Measurements from ENCODE around the gene KCNK5. TPM values are rescaled to one million over a fixed set of nuclear protein-coding genes. Genes with fewer than 3 reads are reported as not detected.

Gene KCNK5
- total and polyA plus RNA-seq, 9 of the 15 experiments (the other 6 are each of a cell fraction or from before 2014, with no cell fraction given) = 1.5 to 45.8 (median 25.8) TPM

- TF ChIP-seq SMAD1 (IDR thresholded peaks at IDR 0.05; ENCODE audit: low read depth, low read length, partially characterized antibody) = no peak
Observed at GRCh38 chr6:39184906-39185580, 44.2 kb downstream of the KCNK5 start (continued).

- intact Hi-C loops (cut with micrococcal nuclease) = no loop called here
- DNase-seq (ENCODE audit: extremely low read depth in 1 of 4, low spot score in 3 of 4) = no peak
- 59% methylated on average over 3 of the region's 3 CpGs for WGBS (ENCODE audit: insufficient coverage, low coverage, missing lambda C conversion rate)
- H3K36me3 ChIP-seq (ENCODE audit: control insufficient read depth, insufficient read depth, low read length) = peaks cover 32% of the 10 kb centered on the region; the same call in 1 of the 3 replicates
- H3K27me3 ChIP-seq (ENCODE audit: control insufficient read depth in 2 of 2, insufficient read depth in 2 of 2, low read length in 2 of 2) = no peaks in the 10 kb centered on the region
- H3K9ac ChIP-seq (ENCODE audit: insufficient read depth in 1 of 2, low read depth in 2 of 2, low read length in 2 of 2) = no peak overlapping the region
- ATAC-seq = no peak
- FAIRE-seq = no peak
- TF ChIP-seq CREB5 (CRISPR knock-in tag; IDR thresholded peaks at IDR 0.05) (no peak), HDGF (IDR thresholded peaks at IDR 0.05) (no peak), EWSR1 (IDR thresholded peaks at IDR 0.05; ENCODE audit: borderline replicate concordance, low read depth, partially characterized antibody) (no peak), CEBPB (tag; IDR thresholded peaks at IDR 0.05) (no peak), YY1 (IDR thresholded peaks at IDR 0.05; ENCODE audit: borderline replicate concordance in 1 of 3, control insufficient read depth in 1 of 3, extremely low read depth in 1 of 3, insufficient read depth in 3 of 3, insufficient read length in 1 of 3, insufficient replicate concordance in 2 of 3, low read depth in 1 of 3, low read length in 2 of 3) (no peak), BRCA1 (IDR thresholded peaks at IDR 0.05) (no peak), BRCA1 (CRISPR knock-in tag; IDR thresholded peaks at IDR 0.05) (no peak), RFX7 (CRISPR knock-in tag; IDR thresholded peaks at IDR 0.05) (no peak)
- no TSS peak for BruUV-seq (replicated peaks)
- POLR2A ChIA-PET = interaction anchor here (0.8 to 2.0 kb wide), 6 partner anchors 9 to 121 kb away, joined by 3 to 5 read pairs (median 4); no protein-coding TSS in a partner anchor
- peaks cover 10% of the 10 kb centered on the region for H4K20me1 ChIP-seq (replicated peaks; ENCODE audit: control insufficient read depth, insufficient read depth, low read length)
- no peak overlapping the region for H3K27ac ChIP-seq (ENCODE audit: extremely low read depth, low read depth, low read length)
- H3K9me3 ChIP-seq (replicated peaks; ENCODE audit: control insufficient read depth, insufficient read depth, low read depth, low read length) = no peaks in the 10 kb centered on the region
- peaks cover 7% of the 10 kb centered on the region; the same call in 1 of the 3 replicates for H3K79me2 ChIP-seq (ENCODE audit: control insufficient read depth, insufficient read depth, low read length)
- in situ Hi-C loops (cut with MboI) = no loop called here
- H3K4me3 ChIP-seq = no peak overlapping the region
- H3K9me1 ChIP-seq (ENCODE audit: control insufficient read depth, insufficient read depth, low read length) = peaks cover 6% of the 10 kb centered on the region
- CTCF ChIA-PET (ENCODE audit: low intra/inter-chr PET ratio) = no interaction called here
- peaks cover 9 to 17% of the 10 kb centered on the region in 2 experiments for H3K4me1 ChIP-seq (replicated peaks in 1 of 2; ENCODE audit: control insufficient read depth in 2 of 2, insufficient read depth in 2 of 2, low read length in 2 of 2)
- H3K4me2 ChIP-seq (ENCODE audit: insufficient read depth, low read length) = no peak overlapping the region
- no peak overlapping the region for H2AFZ ChIP-seq (ENCODE audit: low read depth, low read length)
Observed at GRCh38 chr6:39182604-39183003, 46.7 kb downstream of the KCNK5 start.
